HG03571 (cell line): Measurements from ENCODE around the gene ATP5F1C.

ENCODE experiments used
- ATAC-seq: cut with Tn5 transposase; IDR thresholded peaks from one replicate; pipeline ENCODE4 v1.9.1; 2021; ENCODE audit not compliant: unreplicated experiment

The ATP5F1C gene

GRCh38 chr10:7836571-7836970, 48.6 kb downstream of the ATP5F1C start:
- no peak for ATAC-seq

DNA sequence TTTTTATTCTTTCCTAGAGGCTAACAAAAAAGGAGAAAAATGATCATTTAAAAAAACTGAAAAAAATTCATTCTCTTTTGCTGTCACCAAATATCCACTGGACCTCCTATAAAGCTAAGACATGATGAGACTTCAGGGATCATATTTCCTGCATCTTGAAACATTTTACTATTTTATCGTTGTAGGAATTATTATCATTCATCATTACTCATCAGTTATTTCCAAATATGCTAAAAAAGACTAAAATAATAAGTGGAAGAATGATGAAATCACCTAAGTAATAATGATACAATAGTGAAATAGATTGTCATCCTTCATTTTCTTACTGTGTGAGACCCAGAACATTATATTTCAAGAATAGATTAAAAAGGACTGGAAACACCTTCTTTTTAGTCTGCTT, 58.6 kb downstream of the ATP5F1C start:
- ATAC-seq, result no peak

DNA sequence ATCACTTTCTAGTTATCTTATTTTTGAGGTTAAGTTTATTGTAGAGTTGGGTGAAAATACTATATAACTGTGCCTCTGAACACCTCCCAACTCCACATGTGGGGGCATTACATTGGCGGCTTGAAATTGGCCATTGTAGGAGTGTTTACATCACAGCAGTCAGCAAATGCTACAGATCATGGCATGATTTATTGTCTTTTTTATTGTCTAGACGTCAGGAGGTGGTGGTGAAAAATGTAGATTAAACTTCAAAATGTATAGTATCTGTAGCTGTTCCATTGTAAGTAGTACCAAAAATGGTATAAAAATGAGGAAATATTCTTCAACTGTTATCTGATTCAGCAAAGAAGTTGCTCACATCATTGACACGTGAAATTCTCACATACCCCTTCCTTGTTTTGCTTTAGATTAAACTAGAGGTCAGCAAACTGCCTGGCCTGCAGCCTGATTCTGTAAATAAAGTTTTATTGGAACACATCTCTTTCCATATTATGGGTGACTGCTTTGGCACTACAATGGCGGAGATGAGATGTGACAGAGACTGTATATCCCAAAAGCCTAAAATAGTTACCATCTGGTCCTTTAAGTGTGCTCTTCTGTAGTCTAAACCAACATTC, 65.4 kb downstream of the ATP5F1C start:
- no peak for ATAC-seq

DNA sequence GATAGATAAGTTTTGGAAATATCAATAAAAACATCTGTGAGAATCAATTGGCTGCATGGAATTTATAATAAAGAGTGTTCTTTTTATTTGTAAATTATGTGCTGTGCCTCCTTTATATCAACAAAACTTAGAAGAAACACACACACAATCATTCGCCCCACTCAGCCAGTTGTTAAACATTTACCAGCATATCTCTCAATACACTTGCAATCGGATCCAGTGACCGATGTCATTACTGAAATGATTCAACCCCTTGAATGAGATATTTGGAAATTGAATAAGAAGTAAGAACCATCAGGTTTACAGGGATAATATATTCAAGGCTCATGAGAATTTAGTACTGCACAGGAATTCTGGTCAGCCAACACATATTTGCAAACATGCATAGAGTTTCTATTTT, 65.9 kb downstream of the ATP5F1C start:
- ATAC-seq, result no peak

DNA sequence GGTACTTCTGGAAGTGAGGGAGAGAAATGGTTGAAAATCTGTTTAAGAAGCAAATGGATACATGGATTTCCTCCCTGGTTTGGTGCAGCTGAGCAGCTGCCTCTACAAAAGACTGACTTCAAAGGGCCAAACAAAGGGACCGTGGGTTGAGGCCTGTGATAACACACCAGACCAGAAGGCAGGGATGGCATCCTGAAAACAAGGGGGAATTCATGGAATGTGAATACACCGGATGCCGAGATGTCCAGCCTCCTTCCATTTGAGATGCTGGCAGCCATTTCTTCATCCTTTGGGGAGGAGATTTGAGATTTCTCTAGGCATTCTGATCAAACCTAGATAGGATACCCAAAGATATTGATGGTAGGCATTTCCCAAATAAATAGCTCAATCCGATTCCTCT, 67.2 kb downstream of the ATP5F1C start:
- no peak for ATAC-seq

GRCh38 chr10:7856678-7857077, 68.7 kb downstream of the ATP5F1C start:
- no peak for ATAC-seq

GRCh38 chr10:7857262-7857661, 69.3 kb downstream of the ATP5F1C start:
- ATAC-seq, result no peak
